ENCODE measurements around the gene LRRC61.

Gene LRRC61

GRCh38 chr7:150338166-150338829, 15.1 kb downstream of the LRRC61 start:
- H3K4me3 ChIP-seq (replicated peaks; ENCODE audit: low read depth, low read length) = no peak overlapping the region
- no peak for DNase-seq (ENCODE audit: extremely low read depth, low read depth)
- TF ChIP-seq, protein P1, sequence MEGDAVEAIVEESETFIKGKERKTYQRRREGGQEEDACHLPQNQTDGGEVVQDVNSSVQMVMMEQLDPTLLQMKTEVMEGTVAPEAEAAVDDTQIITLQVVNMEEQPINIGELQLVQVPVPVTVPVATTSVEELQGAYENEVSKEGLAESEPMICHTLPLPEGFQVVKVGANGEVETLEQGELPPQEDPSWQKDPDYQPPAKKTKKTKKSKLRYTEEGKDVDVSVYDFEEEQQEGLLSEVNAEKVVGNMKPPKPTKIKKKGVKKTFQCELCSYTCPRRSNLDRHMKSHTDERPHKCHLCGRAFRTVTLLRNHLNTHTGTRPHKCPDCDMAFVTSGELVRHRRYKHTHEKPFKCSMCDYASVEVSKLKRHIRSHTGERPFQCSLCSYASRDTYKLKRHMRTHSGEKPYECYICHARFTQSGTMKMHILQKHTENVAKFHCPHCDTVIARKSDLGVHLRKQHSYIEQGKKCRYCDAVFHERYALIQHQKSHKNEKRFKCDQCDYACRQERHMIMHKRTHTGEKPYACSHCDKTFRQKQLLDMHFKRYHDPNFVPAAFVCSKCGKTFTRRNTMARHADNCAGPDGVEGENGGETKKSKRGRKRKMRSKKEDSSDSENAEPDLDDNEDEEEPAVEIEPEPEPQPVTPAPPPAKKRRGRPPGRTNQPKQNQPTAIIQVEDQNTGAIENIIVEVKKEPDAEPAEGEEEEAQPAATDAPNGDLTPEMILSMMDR (IDR thresholded peaks at IDR 0.05; ENCODE audit: low read depth, low read length, missing control alignments) = no peak

DNA sequence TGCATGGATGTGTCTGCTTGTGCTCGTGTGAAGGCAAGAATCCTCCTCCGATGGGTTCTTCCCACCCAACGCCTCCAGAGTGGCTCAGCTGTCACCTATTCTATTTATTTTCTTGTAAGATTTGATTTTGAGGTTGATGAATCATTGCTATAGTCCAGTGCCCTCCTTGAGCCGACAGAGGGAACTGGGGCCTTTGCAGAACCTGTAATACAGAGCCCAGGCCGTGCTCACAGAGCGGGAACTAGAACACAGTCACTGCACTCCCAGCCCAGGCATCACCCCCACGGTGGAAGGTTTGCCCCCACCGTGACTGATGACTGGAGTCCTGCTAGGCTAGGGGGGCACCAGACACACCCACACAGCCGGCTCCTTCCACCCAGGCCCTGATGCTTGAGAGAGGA, 16.3 kb downstream of the LRRC61 start:
- TF ChIP-seq, protein P1 (IDR thresholded peaks at IDR 0.05; ENCODE audit: low read depth, low read length, missing control alignments) = no peak
- no peak for DNase-seq (ENCODE audit: extremely low read depth, low read depth)
- peak overlapping the region; percentile 53 for H3K4me3 ChIP-seq (replicated peaks; ENCODE audit: low read depth, low read length)

- TF ChIP-seq, protein P1 (IDR thresholded peaks at IDR 0.05; ENCODE audit: low read depth, low read length, missing control alignments) = no peak
- DNase-seq (ENCODE audit: extremely low read depth, low read depth) = no peak
- peak overlapping the region; percentile 53 for H3K4me3 ChIP-seq (replicated peaks; ENCODE audit: low read depth, low read length)
These were observed 17.0 kb downstream of the LRRC61 start for GRCh38 chr7:150340024-150340749.

GRCh38 chr7:150340875-150341262, 17.7 kb downstream of the LRRC61 start:
- no peak for DNase-seq (ENCODE audit: extremely low read depth, low read depth)
- peak overlapping the region; percentile 53 for H3K4me3 ChIP-seq (replicated peaks; ENCODE audit: low read depth, low read length)
- TF ChIP-seq, protein P1 (IDR thresholded peaks at IDR 0.05; ENCODE audit: low read depth, low read length, missing control alignments) = no peak

DNA sequence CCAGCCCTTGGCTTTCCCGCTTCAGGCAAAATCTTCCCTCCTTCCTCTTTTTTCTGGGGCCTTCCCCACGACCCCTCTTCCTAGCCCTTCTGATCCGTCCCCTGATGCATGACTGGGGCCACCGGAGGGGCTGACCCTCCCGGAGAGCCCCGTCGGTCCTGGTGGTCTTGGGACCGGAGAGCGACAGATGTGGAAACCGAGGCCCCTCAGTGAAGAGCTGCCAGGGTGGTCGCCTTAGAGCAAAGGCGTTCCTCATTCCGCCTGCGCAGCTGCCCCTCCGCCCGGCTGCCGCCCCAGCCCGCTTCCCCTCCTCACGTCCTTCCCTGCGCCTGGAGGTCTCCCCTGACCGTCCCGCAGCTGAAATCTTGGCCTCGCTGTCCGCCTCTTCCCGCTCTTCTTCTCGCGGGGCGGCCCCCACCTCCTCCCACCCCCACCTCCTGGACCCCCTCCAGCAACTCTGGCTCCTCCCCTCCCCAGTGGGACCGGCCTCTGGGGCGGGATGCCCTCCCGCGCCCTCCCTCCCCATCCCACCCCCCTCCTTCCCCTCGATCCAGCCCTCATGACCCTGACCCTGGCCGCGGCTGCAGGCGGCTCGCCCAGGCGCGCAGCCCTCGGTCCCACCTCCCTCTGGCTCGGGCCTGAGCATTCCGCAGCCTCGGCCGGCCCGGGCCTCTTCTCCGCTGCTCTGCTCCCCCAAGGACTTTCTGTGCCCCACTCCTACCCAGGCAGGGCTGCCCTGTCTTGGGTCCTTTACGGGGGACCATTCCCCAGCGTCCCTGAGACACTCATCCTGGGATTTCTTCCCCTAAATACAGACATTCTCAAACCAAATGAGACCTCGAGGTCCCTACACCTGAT, 18.3 kb downstream of the LRRC61 start, which contains the start of gene RARRES2:
Gene RARRES2, minus strand, starts transcription at position 367 of the 858 bp plus-strand sequence. CDS start 1,020 bp downstream, outside the sequence.
- TF ChIP-seq, protein P1 (IDR thresholded peaks at IDR 0.05; ENCODE audit: low read depth, low read length, missing control alignments) = no peak
- DNase-seq (ENCODE audit: extremely low read depth, low read depth) = no peak
- peak within 1 kb of the TSS; percentile 53 for H3K4me3 ChIP-seq (replicated peaks; ENCODE audit: low read depth, low read length)

GRCh38 chr7:150342121-150342408, 18.9 kb downstream of the LRRC61 start:
- DNase-seq (ENCODE audit: extremely low read depth, low read depth) = no peak
- TF ChIP-seq, protein P1 (IDR thresholded peaks at IDR 0.05; ENCODE audit: low read depth, low read length, missing control alignments) = no peak
- H3K4me3 ChIP-seq (replicated peaks; ENCODE audit: low read depth, low read length) = no peak overlapping the region

Data from HFF-Myc (cell line).